ENCODE results near the gene AMY1B.
"Not testable (repeated sequence)": the region's sequence is repeated elsewhere in the genome, so short reads cannot be mapped to it uniquely, and the experiment has no call there.

GRCh38 chr1:103738031-103738430, 42.0 kb upstream of the AMY1B start:
- TF ChIP-seq CTCF (IDR thresholded peaks at IDR 0.05; ENCODE audit: low read depth, low read length, missing input control); YY1 (IDR thresholded peaks at IDR 0.05); TAF1 (conservative IDR thresholded peaks at IDR 0.05); RXRA (IDR thresholded peaks at IDR 0.05); RAD21 (IDR thresholded peaks at IDR 0.05); JUND (IDR thresholded peaks at IDR 0.05): not testable (repeated sequence)
